NCI-H1048 (cell line): ENCODE data around the gene PAPPA2.

Source experiments
- DNase-seq: peaks from one replicate; lab custom pipeline; 2025; lab: John Stamatoyannopoulos, UW

The PAPPA2 gene

DNA sequence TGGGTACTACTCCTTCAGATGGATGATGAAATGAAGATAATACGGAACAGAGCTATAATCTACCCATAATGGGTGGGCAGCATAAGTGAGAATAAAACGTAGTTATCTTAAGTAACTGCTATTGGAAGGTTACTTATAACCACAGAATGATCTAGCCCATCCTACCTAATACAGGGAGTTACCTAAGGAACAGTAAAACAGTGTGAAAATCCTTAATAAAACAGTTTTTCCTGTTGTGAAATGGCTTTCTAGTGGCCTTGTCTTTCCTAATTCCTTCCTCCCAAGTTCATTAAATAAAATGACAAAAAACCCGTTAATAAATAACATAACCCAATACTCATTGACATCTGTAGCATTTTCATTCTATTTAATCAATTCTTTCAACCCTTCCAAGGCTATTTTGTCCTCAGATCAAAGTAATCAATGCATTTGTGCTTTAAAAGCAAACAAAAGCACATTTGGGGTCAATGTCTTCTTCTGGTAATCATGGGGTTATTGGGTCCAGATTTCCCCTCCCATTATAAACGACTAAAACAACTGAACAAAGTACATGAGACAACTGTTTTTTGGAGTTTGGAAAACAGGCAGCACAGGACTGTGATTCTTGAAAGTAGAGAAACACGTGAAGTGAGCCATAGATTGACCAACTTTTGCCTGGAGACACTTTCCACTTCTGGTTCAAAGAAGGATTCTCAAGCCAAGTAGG is 42.0 kb downstream of the PAPPA2 start:
- no peak for DNase-seq

DNA sequence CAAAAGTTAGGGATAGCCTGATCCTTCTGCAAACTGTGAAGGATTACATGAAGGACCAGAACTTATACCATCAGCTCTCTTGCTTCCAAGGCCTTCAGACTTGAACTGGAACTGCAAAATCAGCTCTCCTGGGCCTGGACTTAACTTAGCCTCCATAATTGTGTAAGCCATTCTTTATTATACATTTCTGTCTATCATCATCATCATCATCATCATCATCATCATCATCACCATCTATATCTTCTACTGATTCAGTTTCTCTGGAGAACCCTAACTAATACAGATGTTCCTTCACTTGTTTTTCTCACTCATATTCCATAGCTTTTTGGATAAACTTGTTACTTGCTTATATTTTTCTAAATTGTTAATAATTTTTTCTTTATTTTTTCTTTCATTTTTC is 50.0 kb downstream of the PAPPA2 start:
- no peak for DNase-seq

DNA sequence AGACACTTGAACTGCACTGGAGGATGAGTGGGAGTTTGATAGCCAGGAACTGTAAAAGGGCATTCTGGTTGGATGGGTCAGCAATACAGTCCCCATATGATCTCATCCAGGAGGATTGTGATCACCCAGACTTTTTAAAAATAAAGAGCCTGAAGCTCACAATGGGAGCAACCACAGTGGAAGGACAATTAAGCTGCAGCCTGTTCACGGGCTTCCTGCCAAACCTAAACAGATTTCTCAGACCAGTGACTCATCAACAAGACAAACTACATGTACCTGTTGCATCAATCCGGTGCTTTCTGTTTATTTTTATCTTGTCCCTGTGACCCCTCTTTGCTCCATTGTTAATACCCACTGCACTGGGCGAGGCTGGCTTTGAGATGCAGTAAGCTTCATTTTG is 52.3 kb downstream of the PAPPA2 start:
- no peak for DNase-seq

DNA sequence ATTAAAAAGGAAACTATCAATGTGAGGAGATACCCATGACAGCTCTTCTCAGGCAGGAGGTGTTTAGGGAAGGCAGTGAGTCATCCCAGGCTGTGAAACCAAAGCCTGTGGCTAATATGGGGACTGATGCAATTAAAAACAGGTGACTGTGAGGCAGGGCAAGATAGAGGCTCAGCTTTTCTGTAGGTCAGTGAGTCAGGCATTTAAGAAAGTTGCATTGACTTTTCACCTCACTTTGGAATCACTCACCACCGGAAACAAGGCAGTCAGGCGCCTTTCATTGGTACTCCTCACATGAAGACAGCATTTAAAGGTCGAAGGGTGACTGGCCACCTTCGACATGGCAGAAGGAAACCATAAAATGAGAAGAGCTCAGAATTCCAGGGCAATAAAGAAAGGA is 54.5 kb downstream of the PAPPA2 start:
- DNase-seq, result no peak

DNA sequence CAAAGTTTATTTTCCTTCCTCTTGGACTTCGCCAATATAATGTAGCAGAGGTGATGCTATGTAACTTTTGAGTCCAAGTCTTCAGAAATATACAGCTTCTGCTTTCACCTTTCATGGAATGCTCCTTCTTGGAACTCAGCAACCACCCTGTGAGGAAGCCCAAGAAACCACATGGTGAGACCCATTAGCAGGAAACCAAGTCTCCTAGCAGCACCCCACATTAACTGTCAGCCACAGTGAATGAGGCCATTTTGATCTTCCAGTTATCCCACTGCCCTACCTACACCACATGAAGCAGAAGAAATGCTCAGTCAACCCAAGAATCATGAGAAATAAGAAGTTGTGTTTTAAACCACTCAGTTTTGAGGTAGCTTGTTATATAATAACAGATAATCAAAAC is 58.2 kb downstream of the PAPPA2 start:
- DNase-seq, result no peak

DNA sequence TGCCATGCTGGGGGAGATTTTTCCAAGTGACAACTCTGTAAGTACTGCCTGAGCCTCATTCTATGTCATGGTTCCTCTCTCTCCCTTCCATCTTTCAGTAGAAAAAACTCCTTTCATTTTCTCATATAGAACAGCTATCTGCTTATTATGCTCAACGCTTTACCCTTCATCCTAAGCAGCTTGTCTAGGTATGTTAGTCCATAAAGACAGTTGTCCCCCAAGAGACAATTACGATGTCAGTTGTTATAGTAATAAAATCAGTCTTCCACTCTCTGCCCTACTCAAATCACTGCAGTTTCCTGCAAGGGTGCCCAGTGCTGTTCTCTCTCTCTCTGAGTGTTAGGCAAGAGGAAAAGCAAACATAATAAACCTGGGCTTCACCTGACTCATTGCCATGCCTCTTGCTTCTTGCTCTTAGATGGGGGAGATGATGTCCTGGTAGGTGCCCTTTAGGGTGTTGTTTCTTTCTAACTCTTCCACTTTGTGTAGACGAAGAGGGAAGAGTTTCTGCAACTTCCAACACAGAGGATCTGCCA is 59.4 kb downstream of the PAPPA2 start:
- DNase-seq, result no peak

DNA sequence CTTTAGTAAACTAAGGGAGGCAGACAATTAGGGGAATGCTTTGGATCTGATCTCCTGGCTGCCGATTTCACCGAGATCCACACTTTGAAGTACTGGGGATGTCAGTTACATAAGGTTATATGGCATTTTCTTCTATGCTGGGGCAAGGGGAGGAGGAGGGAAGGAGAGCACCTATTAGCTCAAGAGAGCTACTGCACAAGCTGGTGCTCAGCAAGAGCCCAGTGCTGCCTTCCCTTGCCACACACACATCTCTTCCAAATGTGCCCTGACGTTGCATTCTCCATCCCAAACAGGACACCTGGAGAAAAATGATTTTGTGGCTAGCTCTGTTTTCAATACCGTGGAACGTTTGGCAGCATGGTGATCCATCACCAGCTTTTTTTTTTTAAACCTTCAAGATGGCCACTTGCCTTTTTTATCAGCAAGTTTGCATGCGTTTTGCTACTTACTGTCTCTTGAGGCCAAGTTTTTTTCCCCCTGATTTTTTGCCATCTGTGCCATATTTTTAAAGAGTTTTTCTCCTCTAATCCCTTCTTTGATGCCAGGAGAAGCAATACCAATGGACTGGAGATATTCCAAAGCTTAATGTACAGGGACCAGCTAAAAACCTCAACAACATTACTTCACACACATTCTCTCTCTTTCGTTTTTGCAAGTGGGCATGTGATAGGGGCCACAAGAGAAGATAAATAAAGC is 66.6 kb downstream of the PAPPA2 start:
- no peak for DNase-seq

DNA sequence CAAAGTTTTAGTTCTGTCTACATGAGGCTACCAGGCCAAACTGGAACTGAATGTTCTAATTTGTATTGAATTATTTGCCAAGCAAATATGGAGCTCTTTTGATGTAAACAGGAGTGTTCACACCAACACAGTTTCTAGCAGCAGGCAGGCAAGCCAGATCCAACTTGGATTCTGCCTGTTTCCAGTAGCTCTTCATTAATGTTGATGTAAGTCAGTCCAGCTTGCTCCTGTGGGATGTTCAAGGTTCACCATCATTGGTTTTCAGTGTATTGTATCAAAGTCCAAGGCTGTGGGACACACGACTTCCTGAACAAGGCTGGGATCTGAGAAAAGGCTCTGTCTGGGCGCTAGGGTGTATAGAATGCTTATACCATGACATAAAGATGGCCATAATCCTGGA is 68.1 kb downstream of the PAPPA2 start:
- DNase-seq, result no peak

DNA sequence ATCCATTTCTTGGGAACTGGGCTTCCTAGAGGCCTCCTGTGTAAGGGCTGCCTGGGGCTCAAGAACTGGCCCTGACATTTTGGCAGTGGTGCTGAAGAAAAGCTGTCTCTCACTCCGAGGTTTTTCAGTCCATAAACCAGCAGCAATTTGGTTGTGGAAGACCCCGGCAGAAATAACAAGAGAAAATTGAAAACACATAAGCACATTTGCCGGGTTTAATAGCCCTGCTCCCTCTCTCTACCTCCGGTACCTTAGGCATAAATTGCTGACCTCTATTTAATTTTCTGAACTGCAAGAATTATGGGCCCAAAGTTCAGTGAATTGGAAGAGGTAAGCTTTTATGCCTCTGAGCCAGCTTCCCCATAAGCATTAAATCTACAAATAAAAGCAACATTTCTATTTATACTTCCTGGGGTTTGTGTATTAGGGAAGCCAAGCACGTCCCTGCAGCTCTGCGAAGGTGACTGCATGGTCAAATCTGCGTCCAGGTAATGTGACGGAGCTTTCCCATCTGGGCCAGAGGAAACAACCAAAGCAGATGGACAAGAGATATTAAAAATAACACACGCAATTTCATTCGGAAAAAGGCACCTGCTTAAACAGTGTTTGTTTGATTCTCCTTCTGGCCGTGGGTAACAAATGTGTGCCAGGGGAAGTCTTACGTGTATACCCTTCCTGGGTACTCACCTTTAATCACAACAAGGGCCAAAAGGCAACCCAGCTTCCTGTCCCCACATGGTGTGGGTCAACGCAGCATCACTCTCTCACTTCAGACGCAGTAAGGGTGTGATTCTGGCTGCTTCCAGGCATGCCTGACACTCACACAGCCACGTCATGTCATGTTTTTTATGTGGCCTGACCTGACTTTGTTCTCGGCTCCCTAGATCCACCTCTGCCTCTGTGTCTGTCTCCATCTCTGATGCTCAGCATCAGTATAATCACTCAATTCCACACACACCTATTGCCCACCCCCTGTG is 69.2 kb downstream of the PAPPA2 start:
- no peak for DNase-seq

DNA sequence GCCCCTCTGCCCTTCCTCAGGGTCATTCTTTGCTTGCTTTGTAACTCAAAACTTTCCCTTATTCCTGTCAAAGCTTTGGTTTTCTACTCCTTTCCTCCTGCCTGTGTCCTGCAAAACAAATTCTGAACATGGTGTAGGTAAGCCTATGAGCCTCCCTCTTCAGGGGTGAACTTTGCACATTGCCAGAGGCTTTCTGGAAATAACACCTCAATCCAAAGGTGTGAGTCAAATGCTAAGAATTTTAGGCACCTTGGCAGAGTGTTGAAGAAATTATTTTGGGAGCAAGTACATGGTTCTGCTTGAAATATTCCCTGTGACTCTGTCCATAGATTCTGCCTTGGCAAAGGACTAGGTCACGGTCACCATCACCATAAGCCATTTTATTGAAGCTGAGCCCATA is 70.0 kb downstream of the PAPPA2 start:
- DNase-seq, result no peak

DNA sequence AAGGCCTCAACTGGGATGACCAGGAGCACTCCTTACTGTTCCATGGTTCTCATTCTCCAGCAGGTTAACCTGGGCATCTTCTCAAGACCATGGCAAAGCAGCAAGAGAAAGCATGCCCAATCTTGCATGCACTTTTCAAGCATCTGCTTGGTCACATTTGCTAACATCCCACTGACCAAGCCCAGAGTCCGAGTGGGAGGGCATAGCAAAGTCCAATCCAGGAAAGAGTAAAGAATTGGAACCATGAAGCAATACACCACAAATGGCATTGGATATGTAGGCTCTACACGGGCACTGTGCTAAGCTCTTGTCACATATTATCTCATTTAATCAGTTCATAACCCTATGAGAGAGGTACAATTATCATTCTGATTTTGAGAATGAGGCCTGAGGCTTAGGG is 73.6 kb downstream of the PAPPA2 start:
- no peak for DNase-seq

DNA sequence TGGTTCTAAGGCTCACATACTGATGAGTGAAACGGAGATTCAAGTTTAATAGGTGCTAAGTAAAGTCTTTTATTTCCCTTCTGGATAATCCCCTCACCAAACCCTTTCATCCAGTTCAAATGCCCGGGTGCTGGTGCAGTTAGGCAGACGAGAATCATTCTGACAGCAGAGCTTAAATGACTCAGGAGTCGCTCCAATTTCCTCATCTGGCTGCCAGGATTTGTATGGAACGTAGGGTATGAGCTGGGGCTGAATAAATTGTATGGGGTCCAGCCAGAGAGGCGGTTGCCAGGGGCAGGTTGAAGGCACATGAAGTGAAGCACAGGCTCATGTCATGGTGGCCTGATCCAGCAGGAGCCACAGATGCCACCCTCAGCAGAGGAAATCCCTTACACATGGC is 76.0 kb downstream of the PAPPA2 start:
- no peak for DNase-seq

DNA sequence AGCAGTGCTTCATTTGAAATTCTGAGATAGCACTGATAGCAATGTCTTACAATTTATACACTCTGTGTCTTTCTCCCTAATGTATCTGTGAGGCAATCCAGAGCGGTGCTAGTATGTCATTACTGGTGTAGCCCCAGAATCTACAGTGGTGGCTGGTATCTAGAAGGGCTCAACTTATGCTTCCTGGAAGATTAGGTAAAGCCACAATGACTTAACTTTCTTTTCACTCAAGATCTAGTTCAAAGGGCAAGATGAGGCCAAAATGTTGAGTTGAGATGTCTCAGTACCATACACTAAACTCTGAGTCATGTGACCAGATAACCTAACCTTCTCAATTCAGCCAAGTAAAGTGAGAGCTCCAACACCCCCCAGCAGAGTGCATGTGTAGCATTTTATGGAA is 77.5 kb downstream of the PAPPA2 start:
- DNase-seq, result no peak

DNA sequence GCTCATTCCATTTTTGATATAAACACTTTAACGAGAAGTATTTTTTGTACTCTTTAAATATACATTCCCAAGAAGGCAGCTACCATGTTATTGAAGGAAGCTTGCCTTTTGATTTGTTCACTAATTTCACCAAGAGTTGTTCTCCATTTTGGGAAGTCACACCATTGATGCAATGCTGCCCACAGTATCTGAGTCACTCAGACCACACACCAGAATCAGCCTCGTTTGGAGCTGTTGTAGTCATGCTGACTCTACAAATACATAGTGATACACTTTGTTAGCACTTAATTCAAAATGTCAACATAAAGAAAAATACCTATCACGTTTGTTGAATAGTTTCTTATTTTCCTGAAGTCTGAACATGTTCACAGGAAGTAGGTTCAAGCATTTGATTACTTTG is 78.7 kb downstream of the PAPPA2 start:
- no peak for DNase-seq

DNA sequence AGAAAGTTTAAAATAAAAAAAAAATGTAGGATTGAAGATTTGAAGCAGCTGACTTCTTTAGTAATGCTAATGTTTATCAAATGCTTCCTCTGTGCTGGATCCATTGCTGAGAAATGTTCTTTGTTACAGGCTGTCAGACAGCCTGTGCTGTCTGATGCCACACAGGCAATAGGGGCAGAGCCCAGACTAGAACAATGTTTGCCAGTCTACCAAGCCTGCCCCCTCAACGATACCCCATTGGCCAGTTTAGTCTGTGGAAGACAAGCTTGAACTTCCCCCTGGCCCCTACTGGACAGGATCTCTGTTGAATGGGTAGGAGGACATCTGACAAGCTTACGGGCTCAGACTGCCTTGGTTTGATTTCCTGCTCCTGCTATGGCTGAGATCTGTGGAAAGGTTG is 79.4 kb downstream of the PAPPA2 start:
- DNase-seq, result no peak

DNA sequence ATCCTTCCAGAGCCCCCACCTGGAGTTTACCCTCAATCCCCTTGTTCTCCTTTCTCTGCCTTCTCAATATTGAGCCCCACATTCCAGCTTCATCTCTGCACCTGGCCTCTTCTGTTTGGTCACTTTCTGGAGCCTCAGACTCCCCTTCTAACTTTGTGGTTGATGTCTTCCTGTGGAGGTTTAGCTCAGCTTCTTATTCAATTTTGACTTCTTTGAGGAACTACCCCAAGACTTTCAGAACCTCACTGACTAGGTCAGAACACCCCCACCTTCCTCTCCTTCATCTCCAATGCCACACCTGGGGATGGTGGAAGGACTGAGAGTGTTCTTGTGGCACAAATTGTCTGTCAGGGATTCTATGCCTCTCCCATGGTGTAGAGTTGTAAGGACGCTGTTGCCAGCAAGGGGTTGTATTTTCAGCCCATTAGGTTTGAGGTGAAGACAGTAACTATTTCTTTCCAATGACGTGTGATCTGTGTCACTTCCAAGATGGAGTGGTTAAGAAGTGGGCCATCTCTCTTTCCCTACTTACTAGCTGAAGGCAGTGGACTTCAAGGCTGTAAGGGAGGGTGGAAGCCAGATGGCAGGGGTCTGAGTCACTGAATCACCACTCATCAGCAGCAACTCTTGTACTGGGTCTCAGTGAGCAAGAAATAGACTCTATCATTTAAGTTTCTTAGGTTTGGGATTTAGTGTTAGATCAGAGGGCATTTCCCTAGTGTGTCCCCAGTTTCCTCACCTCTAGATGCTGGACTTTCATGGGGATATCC is 80.6 kb downstream of the PAPPA2 start:
- DNase-seq, result no peak

DNA sequence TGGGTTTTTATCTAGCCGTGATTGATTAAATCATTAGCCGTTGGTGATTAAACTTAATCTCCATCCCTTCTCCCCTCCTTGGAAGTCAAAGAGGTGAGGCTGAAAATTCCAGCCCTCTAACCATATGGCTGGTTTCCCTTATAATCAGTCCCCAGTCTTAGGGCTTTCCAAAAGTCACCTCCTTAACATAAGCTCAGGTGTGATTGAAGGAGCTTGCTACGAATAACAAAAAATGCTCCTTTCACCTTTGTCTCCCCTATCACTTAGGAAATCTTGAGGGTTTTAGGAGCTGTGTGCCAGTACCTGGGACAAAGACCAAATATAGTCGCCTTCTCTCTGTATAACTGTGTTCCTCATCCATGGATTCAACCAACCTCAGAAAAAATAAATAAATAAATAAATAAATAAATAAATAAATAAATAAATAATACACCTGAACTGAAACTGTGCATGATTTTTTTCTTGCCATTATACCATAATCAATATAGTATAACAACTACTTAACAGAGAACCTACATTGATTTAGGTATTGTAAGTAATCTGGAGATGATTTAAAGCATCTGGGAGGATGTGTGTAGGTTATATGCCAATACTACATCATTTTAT is 82.2 kb downstream of the PAPPA2 start:
- DNase-seq, result no peak

DNA sequence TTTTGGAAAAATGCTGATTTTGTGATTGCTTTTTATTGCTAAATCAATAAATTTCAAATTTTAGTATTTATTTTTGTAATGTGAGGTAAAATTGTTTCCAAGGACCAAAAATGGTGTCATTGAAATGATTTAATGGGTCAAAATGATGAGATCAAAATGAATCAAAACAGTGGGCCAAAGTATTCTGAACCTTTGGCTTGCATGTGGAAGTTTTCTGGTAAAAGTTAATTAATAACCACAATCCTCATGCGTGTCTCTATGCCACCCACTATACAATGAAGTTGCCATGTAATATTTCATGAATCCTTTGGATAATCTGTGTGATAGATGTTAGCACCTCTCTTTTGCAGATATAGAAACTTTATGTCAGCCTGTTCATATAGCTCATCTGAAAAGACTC is 83.8 kb downstream of the PAPPA2 start:
- DNase-seq, result no peak

DNA sequence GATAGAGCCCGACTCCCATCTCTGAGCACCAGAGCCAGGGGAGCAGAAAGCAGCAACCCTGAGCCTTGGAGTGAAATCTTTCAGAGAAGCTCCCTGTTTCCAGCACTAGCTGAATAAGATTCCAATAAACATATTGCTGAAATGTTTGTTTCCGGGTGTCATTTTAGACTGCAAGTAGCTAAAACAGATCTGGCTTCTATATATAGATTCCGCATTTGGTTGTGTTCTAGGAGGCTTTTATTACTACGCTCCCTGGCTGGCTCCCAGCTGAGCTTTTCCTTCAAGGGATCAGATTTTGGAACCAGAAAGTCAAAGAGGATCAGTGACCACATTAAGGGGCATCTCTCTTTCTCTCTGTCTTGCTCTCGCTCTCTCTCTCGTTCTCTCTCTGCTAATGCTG is 88.2 kb downstream of the PAPPA2 start:
- DNase-seq, result no peak

DNA sequence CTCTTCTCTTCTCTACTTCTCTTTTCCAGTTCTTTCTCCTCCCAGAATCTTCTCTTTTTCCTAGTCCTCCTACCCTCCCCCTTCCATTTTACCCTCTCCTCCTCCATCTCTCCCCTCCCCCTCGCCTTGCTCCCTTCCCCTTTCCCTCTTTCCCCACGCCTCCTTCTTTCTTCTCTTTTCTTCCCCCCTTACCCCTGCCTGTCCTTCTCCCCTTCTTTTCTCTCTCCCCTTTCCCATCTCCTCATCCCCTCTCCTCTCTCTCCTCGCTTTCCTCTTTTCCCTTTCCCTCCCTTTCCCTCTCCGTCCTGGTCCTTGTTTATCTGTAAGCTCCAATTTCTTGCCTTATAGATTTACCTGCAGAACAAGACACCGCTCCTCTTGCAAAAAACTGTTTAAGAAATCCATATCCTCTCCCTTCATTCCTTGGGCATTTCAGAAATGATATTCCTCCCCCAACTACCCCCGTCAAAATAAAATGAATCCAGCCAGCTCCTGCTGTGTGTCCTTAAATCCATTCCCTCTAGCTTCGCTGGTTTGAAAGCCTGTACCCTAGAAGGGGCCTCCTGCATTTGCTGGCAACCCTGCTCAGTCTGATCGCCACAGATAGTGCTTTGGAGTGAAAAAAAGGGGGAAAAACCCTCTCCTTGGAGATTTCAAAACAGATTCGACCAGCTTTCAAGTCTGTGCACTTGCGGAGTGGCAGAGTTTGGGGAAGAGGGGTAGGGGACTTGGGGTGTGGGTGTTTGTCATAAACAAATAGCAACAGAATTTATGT is 89.4 kb downstream of the PAPPA2 start:
- DNase-seq, result no peak

DNA sequence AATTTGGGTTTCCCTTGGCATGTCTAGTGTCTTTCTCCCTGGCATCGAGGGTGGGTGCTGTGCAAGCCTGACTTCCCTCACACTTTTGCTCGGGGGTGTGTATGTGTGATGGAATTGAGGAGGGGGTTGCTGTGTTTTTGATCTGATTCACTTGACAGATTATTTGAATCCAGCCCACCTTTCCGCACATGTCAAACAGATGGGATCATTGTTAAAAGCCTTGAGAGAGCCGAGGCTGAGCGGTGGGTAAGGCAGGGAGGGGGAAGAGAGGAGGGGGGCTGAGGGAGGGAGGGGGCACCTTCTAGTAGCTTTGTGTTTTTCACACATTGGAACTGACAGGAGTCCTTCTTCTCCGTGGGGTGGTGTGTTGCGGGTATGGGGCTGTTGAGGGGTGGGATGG is 90.0 kb downstream of the PAPPA2 start:
- DNase-seq, result no peak
